Peyer's patch (tissue), 4 donors: ENCODE measurements around the gene CSNK2A1.

Experiments used
- POLR2A ChIP-seq, 2 donors: fragments of 450-650 bp; IDR thresholded peaks; one replicate each; pipeline ENCODE4 v1.5.1; 2017; ENCODE audit warnings: antibody characterized with exemption in 2 of 2, mild to moderate bottlenecking in 2 of 2, moderate library complexity in 2 of 2
- TF ChIP-seq, protein P1 (sequence below), 6 experiments: fragments of 450-650 bp in 4 of 6; fragments of 200-600 bp in 2 of 6; sonication (generic) in 1 of 6; IDR thresholded peaks; one replicate each; pipeline ENCODE4 v1.5.1; 2017 to 2019; ENCODE audit warnings: antibody characterized with exemption in 6 of 6, mild to moderate bottlenecking in 3 of 6, moderate library complexity in 1 of 6

DNA sequence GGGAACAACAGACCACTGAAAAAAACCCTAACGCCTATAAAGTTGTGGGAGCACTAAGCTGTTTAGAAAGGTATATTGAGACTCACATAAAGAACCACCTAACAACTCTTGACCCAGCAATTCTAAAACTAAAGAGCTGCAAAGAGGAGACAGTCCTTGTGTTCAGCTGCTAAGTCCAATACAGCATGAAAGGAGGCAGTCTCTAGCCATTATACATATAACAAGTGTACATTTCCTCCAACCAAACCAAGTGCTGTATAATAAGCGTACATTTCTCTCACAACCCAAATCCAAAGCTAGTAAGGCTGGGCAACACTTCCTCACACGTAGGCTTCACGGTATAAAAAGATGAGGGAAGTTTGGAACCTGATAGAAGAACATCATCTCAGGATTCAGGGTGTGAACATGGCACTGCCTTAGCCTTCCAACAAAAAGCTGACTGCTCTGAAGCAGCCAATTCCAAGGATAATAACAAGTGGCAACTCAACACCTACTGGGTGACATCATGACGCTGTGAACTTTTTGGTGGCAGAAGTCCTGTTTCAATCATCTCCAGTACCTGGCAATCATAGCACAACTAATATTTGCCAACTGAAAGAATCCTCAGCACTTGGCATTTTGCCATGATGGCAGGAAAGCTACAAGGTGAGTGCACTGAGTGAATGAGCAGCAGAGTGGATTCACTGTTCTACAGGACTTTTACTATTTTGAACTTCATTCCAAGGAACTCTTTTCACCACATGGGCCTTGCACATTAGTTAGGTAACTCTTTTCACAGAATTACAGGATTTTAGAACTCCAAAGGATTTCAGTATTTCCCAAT lies 97.9 kb downstream of the CSNK2A1 start:
- TF ChIP-seq, protein P1, sequence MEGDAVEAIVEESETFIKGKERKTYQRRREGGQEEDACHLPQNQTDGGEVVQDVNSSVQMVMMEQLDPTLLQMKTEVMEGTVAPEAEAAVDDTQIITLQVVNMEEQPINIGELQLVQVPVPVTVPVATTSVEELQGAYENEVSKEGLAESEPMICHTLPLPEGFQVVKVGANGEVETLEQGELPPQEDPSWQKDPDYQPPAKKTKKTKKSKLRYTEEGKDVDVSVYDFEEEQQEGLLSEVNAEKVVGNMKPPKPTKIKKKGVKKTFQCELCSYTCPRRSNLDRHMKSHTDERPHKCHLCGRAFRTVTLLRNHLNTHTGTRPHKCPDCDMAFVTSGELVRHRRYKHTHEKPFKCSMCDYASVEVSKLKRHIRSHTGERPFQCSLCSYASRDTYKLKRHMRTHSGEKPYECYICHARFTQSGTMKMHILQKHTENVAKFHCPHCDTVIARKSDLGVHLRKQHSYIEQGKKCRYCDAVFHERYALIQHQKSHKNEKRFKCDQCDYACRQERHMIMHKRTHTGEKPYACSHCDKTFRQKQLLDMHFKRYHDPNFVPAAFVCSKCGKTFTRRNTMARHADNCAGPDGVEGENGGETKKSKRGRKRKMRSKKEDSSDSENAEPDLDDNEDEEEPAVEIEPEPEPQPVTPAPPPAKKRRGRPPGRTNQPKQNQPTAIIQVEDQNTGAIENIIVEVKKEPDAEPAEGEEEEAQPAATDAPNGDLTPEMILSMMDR (IDR thresholded peaks at IDR 0.05) = no peak
- no peak for TF ChIP-seq POLR2A (IDR thresholded peaks at IDR 0.05)
